GM18505 (cell line): Measurements from ENCODE around the gene IL11RA.
A peak's percentile ranks its signal among the peaks of the same experiment; 100 is the strongest.
"Not testable (repeated sequence)": the region's sequence is repeated elsewhere in the genome, so short reads cannot be mapped to it uniquely, and the experiment has no call there.

Source experiments
- ATAC-seq: cut with Tn5 transposase; IDR thresholded peaks from one replicate; pipeline ENCODE4 v1.9.1; 2021; ENCODE audit not compliant: unreplicated experiment
- POLR2A ChIP-seq: IDR thresholded peaks from 4 replicates; pipeline ENCODE4 v1.6.1; 2011; ENCODE audit warnings: borderline replicate concordance; ENCODE audit not compliant: insufficient read depth, insufficient read length; ENCODE audit errors: extremely low read depth

IL11RA gene

DNA sequence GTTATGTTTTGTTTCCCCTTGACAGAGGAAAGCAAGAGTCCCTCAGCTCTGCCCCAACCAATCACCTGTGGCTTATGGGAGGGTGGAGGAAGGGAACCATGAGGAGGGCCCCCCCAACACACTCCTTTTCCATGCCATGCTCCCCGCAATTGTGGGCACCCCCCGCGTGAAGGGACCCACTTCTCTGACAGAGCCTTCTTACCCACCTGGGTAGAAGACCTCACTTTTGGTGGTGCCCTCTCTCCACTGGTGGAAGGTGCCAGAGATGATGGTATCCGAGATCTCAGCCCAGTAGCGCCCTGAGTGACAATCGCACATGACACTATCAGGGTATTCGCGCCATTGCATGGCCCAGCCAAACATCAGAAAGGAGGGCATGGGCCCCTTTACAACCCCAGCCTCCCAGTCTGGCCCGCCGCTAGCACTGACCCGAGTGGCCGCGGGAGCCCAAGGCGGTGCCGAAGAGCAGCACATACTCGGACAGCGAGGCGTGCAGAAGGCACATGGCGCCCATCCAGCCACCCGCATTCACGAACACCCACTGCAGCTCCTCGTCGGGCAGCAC, 15.1 kb upstream of the IL11RA start:
- no peak for TF ChIP-seq POLR2A
- ATAC-seq = no peak

- peak; percentile 89 for ATAC-seq
- peak; percentile 70 for TF ChIP-seq POLR2A
Measured at GRCh38 chr9:34637356-34638137, 14.4 kb upstream of the IL11RA start, which contains the start of gene SIGMAR1. SIGMAR1 (minus strand) TSS chr9:34637787; CDS start chr9:34637697, 90 bp downstream.

DNA sequence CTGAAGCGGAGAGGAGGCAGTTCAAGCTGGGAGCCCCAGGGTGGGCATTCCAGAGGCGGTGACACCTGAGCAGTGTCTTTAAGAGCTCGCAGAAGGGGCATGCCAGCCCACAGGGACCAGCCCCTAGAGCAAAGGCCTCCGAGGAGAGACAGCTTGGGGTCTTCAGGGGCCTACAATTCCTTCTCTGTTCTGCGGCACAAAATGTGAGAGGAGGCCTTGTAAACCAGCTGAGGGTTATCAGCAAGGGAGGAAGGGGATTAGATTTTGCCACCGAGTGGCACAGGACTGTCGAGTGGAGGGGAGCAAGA, 13.9 kb upstream of the IL11RA start:
- TF ChIP-seq POLR2A = no peak
- no peak for ATAC-seq

GRCh38 chr9:34639322-34639721, 12.7 kb upstream of the IL11RA start:
- not testable (repeated sequence) for ATAC-seq

DNA sequence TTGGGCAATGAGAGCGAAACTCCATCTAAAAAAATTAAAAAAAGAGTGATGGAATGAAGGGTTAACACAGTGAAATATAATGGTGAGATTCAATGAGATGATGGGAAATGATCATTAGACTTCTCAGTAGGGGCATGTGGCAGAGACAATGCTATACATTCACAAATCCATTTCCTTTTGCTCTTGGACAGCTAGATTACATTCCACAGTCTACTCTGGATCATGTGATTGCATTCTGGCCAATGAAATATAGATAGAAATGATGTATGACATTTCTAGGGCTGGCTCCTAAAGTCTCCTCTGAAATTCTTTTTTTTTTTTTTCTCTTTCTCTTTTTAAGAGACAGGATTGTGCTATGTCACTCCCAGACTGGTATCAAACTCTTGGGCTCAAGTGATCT, 9.3 kb upstream of the IL11RA start:
- TF ChIP-seq POLR2A = no peak
- ATAC-seq = no peak

GRCh38 chr9:34644766-34645314, 7.1 kb upstream of the IL11RA start:
- TF ChIP-seq POLR2A = no peak
- ATAC-seq = no peak

DNA sequence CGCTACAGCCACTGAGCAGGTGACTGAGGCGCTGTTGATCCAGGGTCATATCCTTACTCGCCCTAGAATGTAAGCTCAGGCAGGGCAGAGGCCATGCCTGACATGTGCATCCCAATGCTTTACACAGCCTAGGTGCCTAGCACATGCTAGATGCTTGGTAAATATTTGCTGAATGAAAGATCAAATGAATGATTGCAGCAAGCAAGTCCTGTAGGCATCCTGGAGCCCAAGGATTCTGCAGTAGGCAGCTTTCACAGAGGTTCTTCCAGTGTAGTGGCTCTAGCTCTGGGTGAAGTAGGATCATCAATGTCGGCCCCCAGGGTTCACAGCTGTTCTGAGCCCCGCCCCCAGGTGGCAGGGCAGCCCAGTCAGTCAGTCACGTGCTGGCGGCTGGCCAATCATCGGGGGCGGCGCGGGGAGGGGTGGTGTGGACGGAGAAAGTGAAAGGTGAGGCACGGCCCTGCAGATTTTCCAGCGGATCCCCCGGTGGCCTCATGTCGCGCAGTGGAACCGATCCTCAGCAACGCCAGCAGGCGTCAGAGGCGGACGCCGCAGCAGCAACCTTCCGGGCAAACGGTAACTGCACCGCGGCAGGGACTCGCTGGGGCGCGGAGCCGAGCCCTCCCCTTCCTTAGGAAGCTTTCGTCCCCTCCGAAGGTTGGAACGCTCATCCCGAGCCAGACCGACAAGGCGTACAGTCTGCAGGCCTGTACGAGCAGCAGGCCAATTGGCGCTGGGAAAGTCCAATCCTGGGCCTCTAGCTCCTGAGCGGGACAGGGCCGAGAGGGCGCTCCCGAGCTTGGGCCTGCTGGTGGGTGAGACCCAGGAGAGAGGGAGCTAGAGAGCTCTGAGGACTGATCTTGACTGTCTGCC, 5.5 kb upstream of the IL11RA start, which contains the start of gene GALT:
Gene GALT, plus strand, starts transcription at position 465 of the 873 bp plus-strand sequence. Its CDS starts 30 bp downstream, at position 495.
- peak; percentile 89 for ATAC-seq
- TF ChIP-seq POLR2A = peak; percentile 81

DNA sequence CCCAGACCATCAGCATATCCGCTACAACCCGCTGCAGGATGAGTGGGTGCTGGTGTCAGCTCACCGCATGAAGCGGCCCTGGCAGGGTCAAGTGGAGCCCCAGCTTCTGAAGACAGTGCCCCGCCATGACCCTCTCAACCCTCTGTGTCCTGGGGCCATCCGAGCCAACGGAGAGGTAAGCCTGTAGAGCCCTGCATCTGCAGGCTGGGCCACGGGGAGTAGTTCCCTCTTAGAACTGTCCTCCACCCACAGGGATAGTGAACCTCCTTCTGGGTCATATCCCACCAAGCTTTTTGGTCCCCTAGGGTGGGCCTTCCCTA, 4.9 kb upstream of the IL11RA start:
- ATAC-seq = no peak
- TF ChIP-seq POLR2A = no peak

- no peak for TF ChIP-seq POLR2A
- ATAC-seq = no peak
Measured at GRCh38 chr9:34647651-34648050, 4.3 kb upstream of the IL11RA start.

GRCh38 chr9:34648673-34649072, 3.3 kb upstream of the IL11RA start:
- no peak for TF ChIP-seq POLR2A
- ATAC-seq = no peak

DNA sequence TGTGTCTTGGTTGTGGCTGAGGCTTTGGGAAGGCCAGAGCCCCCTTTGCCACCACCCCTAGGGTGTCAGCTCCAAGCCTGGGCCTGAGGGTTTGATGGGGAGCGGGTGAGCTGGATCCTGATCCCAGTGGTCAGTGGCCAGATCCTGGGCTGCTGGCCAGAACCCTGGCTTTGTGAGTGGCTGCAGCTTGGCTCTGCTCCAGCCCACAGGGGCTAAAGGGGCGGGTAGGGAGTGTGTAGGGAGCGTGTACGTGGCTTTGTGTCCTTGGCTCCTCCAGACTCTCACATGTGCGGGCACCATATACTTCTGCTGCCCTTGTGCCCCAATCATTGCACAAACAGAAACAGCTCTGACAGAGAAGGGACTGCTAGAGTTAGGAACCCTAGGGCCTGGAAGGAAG, 1.2 kb upstream of the IL11RA start:
- TF ChIP-seq POLR2A = no peak
- ATAC-seq = no peak

- TF ChIP-seq POLR2A = no peak
Measured at GRCh38 chr9:34651321-34651720, 664 bp upstream of the IL11RA start.

GRCh38 chr9:34652602-34653000, 616 bp downstream of the IL11RA start:
- no peak for TF ChIP-seq POLR2A
- no peak for ATAC-seq

More at GRCh38 chr9:34651321-34651720, 664 bp upstream of the IL11RA start:
- ATAC-seq = no peak
